Myocyte (in vitro differentiated cells): ENCODE data around the gene GJA3. TPM values are rescaled to one million over a fixed set of nuclear protein-coding genes. Genes with fewer than 3 reads are reported as not detected.
A peak's percentile ranks its signal among the peaks of the same experiment; 100 is the strongest.

Experiments used
- DNase-seq: peaks from one replicate; pipeline ENCODE4 v3.0.0-alpha.2; 2012; ENCODE audit warnings: low read depth
- total RNA-seq: library from RNA; depleted of rRNA; stranded (reverse); fragments of >200 nt; gene quantifications from 2 replicates; pipeline ENCODE4 v1.2.3, GENCODE V29; 2014

The GJA3 gene
- total RNA-seq, 1 donor from 2014 or later = 0.59 TPM

DNA sequence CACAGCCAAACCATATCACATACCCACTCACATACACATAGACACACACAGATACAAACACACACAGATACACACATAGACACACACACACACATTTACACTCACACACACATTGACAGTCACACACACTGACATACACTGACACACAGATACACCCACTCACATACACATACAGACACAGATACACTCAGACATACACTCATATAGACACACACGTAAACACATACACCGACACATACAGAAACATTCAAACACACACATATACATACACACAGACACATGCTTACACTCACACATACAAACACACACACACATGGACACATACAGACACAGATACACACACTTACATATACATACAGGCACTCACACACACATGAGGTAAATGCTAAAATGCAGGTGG, 30.2 kb downstream of the GJA3 start:
- no peak for DNase-seq

DNA sequence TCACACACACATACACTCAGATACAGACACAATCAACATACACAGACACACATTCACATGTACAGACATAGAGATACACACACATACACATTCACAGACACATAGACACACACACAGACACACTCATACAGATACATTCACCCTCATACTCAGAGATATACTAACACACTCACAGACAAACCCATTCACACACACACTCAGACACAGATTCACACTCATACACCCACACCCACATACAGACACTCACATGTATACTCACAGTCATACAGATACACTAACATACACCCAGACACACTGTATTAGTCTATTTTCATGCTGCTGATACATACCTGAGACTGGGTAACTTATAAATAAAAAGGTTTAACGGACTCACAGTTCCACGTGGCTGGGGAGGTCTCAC, 30.8 kb downstream of the GJA3 start:
- no peak for DNase-seq

DNA sequence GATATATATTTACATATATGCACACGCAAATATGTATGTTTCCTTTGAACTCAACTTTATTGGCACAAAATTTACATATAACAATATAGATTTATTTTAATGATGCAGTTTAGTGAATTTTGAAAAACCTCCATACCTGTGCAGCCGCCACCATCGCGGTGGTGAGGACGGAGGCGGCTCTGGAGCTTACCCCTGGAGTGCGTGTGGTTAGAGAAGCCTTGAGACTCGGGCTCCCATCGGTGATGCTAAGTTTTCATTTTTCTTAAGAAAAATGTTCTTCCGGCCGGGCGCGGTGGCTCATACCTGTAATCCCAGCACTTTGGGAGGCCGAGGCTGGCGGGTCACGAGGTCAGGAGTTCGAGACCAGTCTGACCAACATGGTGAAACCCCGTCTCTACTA, 31.8 kb downstream of the GJA3 start:
- DNase-seq = no peak

DNA sequence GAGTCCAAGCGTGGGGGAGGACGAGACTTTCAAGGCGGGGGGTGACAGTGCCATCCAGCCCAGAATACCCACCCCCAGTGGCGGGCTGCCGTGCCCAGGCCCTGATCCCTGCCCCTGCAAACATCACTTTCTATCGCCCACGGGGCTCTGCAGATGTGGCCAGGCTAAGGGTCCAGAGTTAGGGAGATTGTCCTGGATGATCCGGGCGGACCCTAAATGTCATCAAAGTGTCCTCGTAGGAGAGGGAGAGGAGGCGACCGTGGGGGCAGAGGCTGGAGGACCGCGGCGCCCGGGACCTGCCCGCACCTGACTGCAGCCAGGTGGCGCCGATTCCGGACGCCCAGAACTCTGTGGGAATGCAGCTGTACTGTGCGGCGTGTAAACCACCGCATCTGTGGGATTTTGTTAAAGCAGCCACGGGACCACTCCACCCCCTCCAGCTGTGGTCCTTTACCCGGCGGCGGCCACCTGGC, 32.4 kb downstream of the GJA3 start:
- no peak for DNase-seq

DNA sequence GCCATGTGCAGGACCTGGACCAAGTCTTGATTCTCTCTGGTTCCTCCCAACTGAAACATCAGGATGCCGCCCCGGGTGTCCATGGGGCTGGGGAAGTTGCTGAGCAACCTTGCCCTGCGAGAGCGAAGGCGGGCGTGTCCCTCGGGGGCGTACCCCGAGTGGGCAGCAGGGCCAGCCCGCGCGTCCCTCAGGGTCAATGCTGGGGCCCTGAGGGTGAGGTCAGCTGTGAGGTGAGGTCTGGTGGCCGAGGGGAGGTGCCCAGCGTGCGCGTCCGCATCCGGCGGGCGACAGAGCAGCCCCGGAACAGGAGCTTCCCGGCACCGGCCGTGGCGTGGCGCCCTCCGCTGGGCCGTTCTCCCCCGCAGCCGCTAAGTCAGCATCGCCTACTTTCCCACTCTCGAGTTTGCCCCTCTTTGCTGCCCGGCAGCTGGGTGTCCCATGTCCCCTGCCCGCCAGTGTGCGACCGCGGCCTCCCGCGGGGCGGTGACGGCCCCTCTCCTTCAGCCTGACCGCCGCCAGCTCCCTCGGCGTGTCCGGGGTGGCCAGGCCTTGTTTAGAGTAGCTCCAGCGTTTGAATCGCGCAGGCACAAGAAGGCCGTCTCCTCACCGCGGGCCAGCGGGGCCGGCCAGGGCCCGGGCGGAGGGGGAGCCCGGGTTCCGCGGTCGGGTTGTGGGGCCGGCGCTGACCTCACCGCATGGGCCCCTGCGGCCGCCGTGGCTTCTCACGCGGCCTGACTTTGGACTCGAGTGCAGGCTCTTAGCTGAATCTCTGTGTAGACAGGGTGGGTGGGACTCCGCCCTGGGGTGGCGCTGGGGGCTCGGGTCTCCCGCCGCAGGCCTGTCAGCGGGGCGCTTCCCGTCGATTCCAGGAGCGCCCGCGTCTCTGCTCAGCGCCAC, 33.0 kb downstream of the GJA3 start:
- DNase-seq = peak; percentile 61

DNA sequence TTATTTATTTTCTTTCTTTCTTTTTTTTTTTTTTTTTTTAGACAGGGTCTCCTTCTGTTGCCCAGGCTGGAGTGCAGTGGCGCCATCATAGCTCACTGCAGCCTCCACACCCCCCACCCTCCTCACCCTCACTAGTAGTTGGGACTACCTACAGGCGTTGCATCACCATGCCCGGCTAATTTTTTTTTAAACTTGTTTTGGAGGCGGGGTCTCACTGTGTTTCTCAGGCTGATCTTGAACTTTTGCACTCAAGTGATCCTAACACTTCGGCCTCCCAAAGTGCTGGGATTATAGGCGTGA, 33.6 kb downstream of the GJA3 start:
- DNase-seq = no peak

DNA sequence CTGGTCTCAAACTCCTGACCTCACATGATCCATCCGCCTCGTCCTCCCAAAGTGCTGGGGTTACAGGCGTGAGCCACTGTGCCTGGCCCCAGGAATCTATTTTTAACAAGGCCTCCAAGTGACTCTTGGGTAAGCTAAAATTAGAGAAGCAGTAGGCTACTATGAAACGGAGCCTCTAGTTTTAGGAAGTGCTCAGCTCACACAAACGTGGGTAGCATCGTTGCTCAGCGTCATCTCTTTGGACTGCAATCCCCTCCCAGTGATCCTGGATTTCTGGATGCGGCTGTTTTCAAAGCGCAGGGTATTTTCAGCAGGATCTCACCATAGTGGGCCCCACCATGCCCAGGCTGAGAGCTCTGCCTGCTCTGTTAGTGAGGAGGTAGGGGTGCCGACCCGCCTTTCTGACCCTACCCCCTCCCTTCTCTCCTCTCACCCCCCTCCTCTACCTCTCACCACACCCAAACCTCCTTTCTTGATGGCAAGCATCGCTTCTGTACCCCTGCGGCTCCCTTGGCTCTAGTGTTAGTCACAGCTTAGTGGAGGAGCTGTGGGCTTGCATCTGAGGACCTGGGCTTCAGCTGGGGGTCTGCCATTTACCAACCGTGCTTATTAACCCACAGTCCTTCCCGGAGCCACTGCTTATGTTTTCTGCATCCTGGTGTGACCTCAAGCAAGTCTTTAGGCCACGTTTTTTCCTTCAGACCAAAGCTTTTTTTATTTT, 34.2 kb downstream of the GJA3 start:
- peak; percentile 58 for DNase-seq

DNA sequence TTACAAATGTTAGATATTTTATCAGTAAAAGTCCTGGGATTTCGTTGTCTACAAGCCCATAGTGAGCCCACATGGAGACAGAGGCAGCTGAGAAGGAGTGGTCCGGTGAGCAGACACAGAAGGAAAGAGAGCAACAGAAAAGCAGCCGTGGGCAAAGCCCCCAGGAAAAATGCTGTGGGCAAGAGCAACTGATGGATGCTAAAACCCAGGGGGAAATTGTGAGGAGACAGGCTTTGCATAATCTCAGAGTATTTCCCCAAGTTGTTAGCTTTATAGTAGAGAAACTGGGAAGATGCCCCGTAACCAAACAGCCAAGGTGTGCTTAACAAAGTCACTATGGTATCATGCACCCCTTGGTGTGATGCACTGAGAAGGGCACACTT, 35.1 kb downstream of the GJA3 start:
- DNase-seq = no peak

DNA sequence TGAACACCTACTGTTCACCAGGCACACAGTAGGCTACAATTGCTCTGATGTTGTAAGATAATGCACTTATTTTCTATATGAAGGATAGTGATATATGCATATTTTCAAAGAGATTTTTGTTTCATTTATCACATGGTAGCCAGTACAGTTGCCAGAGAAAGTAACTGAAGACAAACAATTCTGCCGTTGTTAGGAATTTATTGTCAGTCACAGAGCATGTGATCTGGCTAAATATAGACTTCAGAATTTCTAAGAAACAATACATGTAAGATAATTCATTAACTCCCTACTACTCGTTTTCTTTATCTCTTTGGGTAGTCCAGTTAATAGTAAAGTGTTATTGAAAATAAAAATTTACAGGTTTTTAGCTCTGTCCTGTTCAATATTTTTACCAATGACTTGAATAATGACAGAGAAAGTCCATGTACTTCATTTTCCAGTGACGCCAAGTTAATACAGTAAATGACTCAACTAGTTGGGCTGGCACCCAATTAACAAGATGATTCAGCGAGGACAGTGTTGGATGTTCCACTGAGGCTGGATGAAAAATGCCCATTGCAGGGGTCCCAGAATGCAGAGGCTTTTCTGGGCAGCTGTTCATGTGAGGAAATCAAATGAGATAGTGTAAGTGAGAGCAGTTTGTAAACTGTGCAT, 35.6 kb downstream of the GJA3 start:
- DNase-seq = peak; percentile 73

DNA sequence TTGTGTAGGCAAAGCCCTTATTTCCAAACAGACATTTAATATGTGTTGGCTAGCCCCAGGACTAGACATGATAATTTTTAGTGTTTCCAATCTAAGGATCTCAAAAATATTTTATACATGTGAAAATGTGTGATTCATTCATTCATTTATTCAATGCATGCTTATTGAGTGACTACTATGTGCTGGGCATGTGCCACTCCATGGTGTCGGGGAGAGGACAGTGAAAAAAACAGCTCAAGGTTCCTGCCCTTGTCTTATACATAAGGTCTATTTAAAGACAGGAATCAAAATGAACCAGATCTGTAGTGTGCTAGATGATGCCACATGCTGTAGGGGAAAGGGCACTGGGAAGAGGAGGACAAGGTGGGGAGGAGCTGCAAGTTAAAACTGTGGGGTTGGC, 36.5 kb downstream of the GJA3 start:
- no peak for DNase-seq

DNA sequence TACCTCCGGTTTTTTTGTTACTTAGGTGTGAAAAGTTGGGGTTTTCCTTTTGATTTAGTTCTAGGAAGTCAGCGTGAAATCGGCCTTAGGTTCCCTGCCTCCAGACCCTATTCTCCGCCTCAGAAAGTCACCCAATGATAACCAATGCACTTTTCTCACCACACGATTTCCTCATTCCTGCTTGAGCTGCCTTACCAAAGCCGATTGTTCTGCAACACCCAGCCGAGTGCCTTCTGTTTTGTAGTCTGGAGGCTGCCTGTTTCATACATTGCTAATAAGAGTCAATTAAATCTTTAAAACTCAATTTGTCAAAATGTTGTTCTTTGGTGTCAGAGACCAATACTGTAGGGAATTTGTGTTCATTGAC, 39.7 kb downstream of the GJA3 start:
- no peak for DNase-seq

DNA sequence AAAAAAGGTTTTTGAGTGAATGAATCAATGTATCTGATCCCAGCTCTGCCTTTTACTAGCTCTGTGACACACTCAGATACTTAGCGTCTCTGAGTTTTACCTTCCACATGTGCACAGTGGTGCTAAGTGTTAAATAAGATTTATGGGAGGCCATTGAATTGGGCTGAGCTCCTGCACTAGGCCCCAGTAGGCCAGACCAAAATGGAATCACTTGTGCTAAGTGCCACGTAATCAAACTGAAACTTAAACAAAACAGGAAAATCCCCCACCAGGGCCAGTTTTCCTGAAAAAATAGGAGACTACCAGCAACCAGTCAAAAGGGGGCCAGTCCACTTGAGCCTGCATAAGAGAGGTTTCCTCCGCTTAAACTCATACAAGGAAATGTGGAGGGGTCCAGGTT, 40.9 kb downstream of the GJA3 start:
- DNase-seq = no peak

DNA sequence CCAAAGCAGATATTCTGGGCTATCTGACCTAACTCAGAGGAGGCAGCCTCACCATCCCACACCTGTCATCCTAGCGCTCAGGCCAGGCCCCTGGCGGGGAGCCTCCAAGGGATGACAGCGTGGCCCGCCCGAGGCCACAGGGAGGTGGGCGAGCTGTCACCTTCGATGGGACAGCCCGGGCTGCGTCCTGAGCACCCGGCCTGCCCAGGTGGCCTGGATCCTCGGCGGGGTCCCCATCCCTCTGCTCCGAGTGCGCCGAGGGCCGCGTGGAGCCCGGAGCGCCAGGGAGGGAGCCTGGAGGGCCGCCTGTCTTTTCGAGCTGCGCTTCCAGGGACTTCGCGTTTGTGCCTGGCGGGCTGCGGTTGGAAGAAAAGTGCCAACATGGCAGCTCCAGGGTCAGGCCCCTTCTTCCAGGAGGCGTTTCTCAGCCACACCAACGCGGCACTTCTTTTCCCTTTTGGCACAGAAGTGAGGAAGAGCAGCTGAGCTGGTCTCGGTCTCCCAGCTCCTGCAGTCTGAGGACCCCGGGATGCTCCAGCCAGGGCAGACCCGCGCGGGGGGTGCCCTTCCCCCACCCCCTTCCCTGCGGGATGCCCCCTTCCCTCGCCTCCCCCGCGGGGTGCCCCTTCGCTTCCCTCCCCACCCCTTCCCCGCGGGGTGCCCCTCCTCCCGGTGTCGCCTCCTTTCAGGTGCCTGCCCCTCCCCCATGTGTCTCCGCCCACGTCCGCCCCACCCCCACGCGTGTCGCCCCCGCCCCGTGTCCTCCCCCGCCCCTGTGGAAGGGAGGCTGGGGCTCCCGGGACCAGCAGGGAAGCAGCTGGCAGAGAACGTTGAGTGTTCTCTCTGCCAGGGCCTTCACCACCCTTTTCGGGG, 42.3 kb downstream of the GJA3 start:
- peak; percentile 47 for DNase-seq

DNA sequence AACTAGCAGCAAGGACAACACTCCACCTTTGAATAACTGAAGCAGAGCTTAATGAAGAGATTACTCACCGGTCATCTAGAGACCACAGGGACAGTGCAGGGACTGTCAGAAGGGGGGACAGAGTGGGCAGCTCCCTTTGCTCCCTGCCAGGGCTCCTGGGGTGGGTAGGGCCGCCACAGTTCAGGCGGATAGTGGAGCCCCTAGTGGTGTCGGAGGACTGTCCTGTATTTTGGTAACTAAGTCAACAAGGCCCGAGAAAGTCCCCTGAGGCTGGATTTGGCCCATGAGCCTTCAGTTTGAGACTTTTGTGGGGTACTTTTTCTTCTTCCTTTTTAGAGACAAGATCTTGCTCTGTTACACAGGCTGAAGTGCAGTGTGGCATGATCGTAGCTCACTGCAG, 44.6 kb downstream of the GJA3 start:
- DNase-seq = no peak

DNA sequence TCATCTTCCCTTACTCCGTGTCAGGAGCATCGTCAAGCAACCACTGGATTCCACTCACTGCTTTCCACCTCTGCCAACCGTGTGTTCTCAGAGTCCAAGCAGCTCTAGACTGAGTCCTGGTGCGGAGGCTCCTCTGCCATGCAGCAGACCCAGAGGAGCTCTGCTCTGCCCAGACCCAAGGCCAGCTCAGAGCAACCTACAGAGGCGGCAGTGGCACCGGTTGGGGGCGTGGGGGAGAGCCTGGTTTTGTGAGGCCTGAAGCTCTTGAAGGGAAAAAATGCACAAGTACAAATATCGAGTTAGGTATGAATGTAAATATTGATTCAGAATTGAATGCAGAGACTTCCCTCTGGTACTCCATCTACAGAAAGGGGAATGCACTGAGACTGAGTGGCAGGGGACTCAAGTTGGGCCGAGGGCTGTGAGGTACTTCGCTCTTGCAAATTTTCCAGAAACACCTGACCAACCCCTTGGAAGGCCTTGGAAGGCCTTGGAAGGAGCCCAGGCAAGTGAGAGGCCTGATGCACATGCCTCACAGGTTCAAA, 46.7 kb downstream of the GJA3 start:
- no peak for DNase-seq

DNA sequence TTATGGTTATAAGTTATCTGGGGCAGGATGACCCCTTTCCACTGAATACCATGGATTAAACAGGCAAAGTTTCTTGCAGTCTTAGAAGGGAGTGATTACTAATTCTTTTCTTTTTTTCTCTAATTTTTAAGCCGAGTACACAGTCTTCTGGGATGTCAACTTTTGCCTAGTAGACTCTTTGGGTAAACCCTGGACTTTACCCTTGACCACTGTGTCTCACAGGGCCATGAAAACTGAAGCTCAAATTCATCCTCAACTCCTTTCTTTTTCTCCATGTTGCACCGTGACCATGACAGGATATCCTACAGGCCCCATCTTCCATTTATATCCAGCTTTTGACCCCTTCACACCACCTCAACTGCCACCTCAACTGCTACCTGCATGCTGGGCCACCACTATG, 51.8 kb downstream of the GJA3 start:
- no peak for DNase-seq

DNA sequence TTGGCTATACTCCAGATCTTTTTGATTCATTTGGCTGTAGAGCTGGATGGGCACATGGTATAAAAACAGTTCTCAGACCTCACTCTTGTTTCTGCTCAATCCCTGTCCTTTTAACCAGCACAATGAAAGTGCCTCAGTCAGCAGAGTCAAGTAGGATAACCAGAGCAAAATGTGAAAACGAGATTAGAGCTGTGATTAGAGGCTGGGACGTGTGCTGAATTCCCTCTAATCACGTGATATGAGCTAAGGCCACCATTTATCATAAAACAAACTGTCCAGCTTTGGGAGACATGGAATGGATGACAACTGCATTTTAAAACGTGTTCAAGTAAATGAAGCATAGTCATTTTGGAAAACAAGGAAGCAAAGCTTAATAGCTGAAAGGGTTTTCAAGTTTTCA, 54.1 kb downstream of the GJA3 start:
- DNase-seq = no peak

DNA sequence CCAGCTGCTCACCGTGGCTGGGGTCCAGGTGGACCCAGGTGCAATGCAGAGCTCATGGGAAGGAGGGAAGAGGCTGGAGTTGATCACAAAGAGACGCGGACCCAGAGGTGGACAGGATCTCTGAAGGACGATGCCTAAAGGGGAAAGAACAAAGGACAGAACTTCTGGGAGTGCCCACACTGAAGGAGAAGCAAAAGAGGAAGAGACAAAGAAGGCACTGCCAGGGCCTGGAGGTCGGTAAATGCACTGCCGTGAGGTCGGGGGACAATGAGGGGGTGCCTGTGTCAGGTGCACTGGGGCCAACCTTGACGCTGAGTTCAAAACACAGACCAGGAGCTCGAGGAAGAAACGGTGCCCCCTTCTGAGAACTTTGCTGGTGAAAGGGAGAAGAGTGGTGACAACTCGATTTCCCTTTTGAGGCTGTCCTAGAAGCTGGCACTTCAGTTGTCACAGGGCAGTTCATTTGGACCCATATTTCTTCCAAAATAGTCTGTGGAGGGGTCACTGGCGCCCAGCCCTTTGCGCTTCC, 55.6 kb downstream of the GJA3 start:
- no peak for DNase-seq

DNA sequence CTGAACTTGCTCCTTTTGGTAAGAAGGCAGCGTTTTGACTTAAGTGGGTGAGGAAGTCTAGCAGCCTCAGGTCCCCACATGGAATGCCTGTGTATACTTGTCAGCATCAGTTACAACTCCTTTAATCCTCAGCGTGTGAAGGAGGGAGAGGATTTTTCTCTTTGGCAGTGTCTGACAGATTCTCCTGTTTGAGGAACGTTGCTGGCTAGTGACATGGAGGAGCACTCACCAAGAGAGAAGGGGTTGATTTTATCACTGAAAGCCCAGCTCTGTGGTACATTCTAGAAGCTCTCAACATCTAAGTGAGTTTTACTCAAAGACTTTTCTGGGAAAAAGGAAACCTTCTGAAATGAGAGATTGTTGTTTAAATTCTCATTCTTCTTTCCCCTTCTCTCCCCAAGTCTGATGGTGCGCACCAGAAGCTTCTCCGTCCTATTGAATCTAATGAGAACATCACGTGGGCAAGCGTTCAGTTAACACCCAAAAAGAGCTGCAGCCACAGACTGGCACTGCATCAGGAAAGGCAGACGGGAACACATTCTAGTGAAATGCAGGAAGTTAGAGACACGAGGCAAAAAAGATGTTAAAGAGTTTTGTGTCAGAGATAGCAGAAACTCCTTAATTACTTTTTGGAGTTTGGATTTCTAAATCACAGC, 58.2 kb downstream of the GJA3 start:
- no peak for DNase-seq
